ENCODE measurements around the gene CDH4. TPM values are rescaled to one million over a fixed set of nuclear protein-coding genes. Genes with fewer than 3 reads are reported as not detected.

Gene CDH4
- total RNA-seq, 1 experiment from 2014 or later = not detected

DNA sequence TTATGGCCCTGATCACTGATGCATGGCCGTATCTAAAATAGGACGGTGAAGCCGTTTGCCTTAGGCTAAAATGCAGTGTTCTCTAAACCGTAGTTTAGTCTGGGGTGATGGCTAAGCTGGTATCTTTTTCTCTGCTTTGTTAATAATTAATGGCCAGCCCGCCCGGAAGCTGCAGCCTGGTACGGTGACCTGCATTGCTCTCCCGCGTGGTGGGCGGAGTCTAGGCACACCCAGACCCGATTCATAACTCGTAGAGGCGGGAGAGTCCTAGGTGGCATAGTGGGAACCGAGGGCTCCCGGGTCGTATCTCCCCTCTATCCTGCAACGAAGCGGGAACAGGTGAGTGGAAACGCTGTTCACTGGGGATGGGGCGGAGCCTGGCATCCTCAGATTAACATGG is 5.5 kb downstream of the CDH4 start:
- Histone ChIP-seq H3K27me3 (ENCODE audit: control insufficient read depth, insufficient read depth, low read length) (peaks cover 4% of the 10 kb centered on the region; the same call in 1 of the 2 replicates), H3K9me3 (ENCODE audit: control insufficient read depth, insufficient read depth, low read depth, low read length) (no peaks in the 10 kb centered on the region), H3K4me3 (ENCODE audit: low read depth in 2 of 2, low read length in 2 of 2) (no peak overlapping the region), H3K4me1 (ENCODE audit: control insufficient read depth, insufficient read depth, low read length) (no peaks in the 10 kb centered on the region), H3K36me3 (ENCODE audit: control insufficient read depth, insufficient read depth, low read length) (no peaks in the 10 kb centered on the region), H3K27ac (ENCODE audit: low read length) (no peak overlapping the region)
- in situ Hi-C loops (cut with HindIII; ENCODE audit: low pct_unique_long_range_greater_than_20kb, low sequenced_read_pairs) (no loop called here), intact Hi-C loops (cut with micrococcal nuclease; ENCODE audit: unreplicated experiment) (no loop called here)
- TF ChIP-seq SIN3A (IDR thresholded peaks at IDR 0.05; ENCODE audit: borderline replicate concordance, insufficient read depth, low read depth, low read length) (no peak), POLR2AphosphoS5 (IDR thresholded peaks at IDR 0.05; ENCODE audit: low read depth, low read length) (no peak), TCF7L2 (IDR thresholded peaks at IDR 0.05; ENCODE audit: low read depth, low read length) (no peak)
- TF ChIP-seq, protein P1, sequence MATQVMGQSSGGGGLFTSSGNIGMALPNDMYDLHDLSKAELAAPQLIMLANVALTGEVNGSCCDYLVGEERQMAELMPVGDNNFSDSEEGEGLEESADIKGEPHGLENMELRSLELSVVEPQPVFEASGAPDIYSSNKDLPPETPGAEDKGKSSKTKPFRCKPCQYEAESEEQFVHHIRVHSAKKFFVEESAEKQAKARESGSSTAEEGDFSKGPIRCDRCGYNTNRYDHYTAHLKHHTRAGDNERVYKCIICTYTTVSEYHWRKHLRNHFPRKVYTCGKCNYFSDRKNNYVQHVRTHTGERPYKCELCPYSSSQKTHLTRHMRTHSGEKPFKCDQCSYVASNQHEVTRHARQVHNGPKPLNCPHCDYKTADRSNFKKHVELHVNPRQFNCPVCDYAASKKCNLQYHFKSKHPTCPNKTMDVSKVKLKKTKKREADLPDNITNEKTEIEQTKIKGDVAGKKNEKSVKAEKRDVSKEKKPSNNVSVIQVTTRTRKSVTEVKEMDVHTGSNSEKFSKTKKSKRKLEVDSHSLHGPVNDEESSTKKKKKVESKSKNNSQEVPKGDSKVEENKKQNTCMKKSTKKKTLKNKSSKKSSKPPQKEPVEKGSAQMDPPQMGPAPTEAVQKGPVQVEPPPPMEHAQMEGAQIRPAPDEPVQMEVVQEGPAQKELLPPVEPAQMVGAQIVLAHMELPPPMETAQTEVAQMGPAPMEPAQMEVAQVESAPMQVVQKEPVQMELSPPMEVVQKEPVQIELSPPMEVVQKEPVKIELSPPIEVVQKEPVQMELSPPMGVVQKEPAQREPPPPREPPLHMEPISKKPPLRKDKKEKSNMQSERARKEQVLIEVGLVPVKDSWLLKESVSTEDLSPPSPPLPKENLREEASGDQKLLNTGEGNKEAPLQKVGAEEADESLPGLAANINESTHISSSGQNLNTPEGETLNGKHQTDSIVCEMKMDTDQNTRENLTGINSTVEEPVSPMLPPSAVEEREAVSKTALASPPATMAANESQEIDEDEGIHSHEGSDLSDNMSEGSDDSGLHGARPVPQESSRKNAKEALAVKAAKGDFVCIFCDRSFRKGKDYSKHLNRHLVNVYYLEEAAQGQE (IDR thresholded peaks at IDR 0.05; ENCODE audit: insufficient read depth in 1 of 2, low read depth in 2 of 2, low read length in 1 of 2) = no peak
- TF ChIP-seq, protein P2, sequence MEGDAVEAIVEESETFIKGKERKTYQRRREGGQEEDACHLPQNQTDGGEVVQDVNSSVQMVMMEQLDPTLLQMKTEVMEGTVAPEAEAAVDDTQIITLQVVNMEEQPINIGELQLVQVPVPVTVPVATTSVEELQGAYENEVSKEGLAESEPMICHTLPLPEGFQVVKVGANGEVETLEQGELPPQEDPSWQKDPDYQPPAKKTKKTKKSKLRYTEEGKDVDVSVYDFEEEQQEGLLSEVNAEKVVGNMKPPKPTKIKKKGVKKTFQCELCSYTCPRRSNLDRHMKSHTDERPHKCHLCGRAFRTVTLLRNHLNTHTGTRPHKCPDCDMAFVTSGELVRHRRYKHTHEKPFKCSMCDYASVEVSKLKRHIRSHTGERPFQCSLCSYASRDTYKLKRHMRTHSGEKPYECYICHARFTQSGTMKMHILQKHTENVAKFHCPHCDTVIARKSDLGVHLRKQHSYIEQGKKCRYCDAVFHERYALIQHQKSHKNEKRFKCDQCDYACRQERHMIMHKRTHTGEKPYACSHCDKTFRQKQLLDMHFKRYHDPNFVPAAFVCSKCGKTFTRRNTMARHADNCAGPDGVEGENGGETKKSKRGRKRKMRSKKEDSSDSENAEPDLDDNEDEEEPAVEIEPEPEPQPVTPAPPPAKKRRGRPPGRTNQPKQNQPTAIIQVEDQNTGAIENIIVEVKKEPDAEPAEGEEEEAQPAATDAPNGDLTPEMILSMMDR (IDR thresholded peaks at IDR 0.05) = no peak
- no peak for DNase-seq (ENCODE audit: low read depth, low spot score)
- ChIA-PET POLR2A (no interaction called here), CTCF (no interaction called here)
- BruUV-seq (replicated peaks) = no TSS peak
- ATAC-seq = no peak

DNA sequence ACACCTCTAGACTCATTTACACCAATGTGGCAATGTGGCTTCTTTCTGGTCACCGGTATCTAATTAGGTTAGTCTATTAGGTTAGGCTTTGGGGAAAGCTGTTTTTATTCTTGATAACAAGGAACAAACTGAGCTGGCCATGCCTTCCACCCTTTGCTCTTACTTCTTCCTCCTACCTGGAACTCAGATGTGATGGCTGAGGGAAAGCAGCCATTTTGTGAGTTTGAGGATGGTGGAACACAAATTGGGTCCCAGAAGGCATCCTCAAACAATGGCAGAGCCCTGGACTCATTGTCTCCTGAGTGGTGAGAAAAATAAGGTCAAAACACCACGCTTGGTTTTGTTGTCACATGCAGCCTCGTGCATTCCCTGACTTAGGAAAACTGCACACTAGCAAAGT is 7.7 kb downstream of the CDH4 start:
- ChIA-PET CTCF (no interaction called here), POLR2A (no interaction called here)
- intact Hi-C loops (cut with micrococcal nuclease; ENCODE audit: unreplicated experiment) = loop anchor here (10.0 kb wide), 1 partner anchor 635 kb away; no protein-coding TSS in a partner anchor
- DNase-seq (ENCODE audit: low read depth, low spot score) (no peak), ATAC-seq (no peak)
- Histone ChIP-seq H3K9me3 (ENCODE audit: control insufficient read depth, insufficient read depth, low read depth, low read length) (no peaks in the 10 kb centered on the region), H3K27ac (ENCODE audit: low read length) (no peak overlapping the region), H3K4me1 (ENCODE audit: control insufficient read depth, insufficient read depth, low read length) (no peaks in the 10 kb centered on the region), H3K27me3 (ENCODE audit: control insufficient read depth, insufficient read depth, low read length) (peaks cover 8% of the 10 kb centered on the region; the same call in 1 of the 2 replicates), H3K4me3 (ENCODE audit: low read depth in 2 of 2, low read length in 2 of 2) (no peak overlapping the region), H3K36me3 (ENCODE audit: control insufficient read depth, insufficient read depth, low read length) (no peaks in the 10 kb centered on the region)
- in situ Hi-C loops (cut with HindIII; ENCODE audit: low pct_unique_long_range_greater_than_20kb, low sequenced_read_pairs) = no loop called here
- TF ChIP-seq, protein P1 (IDR thresholded peaks at IDR 0.05; ENCODE audit: insufficient read depth in 1 of 2, low read depth in 2 of 2, low read length in 1 of 2) = no peak
- no peak for TF ChIP-seq POLR2AphosphoS5 (IDR thresholded peaks at IDR 0.05; ENCODE audit: low read depth, low read length)
- TF ChIP-seq TCF7L2 (IDR thresholded peaks at IDR 0.05; ENCODE audit: low read depth, low read length) = no peak
- TF ChIP-seq SIN3A (IDR thresholded peaks at IDR 0.05; ENCODE audit: borderline replicate concordance, insufficient read depth, low read depth, low read length) = no peak
- TF ChIP-seq, protein P2 (IDR thresholded peaks at IDR 0.05) = no peak
- BruUV-seq (replicated peaks) = no TSS peak
